ENCODE measurements around the gene MRS2. TPM values are rescaled to one million over a fixed set of nuclear protein-coding genes. Genes with fewer than 3 reads are reported as not detected.

Gene MRS2
- total and polyA plus RNA-seq, 2 donors (not counting 3 experiments of a cell fraction or from before 2014, with no cell fraction given): 12.1 to 21.1 TPM

DNA sequence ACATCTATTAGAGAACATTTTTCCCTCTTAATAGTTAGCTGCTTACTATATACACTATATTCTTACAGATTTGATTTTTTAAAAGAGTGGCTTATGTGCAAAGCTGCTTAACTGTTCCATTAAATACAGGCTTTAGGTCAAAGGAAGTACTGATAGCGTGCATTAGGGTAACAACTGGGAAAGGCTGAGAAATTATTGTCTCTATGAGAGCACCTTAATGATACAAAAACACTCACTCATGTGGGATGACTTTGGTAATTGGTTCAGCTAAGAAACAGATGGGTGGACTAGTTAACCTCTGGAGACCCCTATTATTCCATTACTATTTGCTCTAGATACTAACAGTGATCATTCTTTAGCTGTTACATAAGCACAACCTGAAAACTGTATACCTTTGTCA, 48.9 kb upstream of the MRS2 start:
- no peak overlapping the region for H3K27ac ChIP-seq (ENCODE audit: insufficient read depth, low read depth, low read length)
- no peaks in the 10 kb centered on the region for H3K36me3 ChIP-seq (ENCODE audit: control insufficient read depth in 2 of 2, extremely low read depth in 1 of 2, insufficient read depth in 2 of 2, low read length in 2 of 2)
- no peak overlapping the region for H2AFZ ChIP-seq (ENCODE audit: low read depth, low read length)
- no TSS peak for BruUV-seq (replicated peaks)
- no peak for DNase-seq (ENCODE audit: low read depth, low spot score)
- CTCF ChIA-PET: interaction anchor here (0.6 to 1.4 kb wide), 2 partner anchors 9 to 21 kb away, joined by 3 to 5 read pairs; no protein-coding TSS in a partner anchor
- H3K4me1 ChIP-seq (ENCODE audit: control insufficient read depth, extremely low read depth, insufficient read depth, low read length): no peaks in the 10 kb centered on the region
- POLR2A ChIA-PET: no interaction called here
- no peak overlapping the region for H3K4me3 ChIP-seq (replicated peaks in 1 of 3; ENCODE audit: insufficient read depth in 1 of 3, low read depth in 1 of 3, low read length in 3 of 3)
- no peaks in the 10 kb centered on the region for H4K20me1 ChIP-seq (replicated peaks; ENCODE audit: control insufficient read depth, extremely low read depth, insufficient read depth, low read length)
- H3K4me2 ChIP-seq (ENCODE audit: insufficient read depth, low read length): no peak overlapping the region
- H3K9me1 ChIP-seq (replicated peaks; ENCODE audit: control insufficient read depth, extremely low read depth, insufficient read depth, low read length): no peaks in the 10 kb centered on the region
- no peaks in the 10 kb centered on the region for H3K9me3 ChIP-seq (replicated peaks; ENCODE audit: control insufficient read depth, insufficient read depth, low read length)
- dilution Hi-C loops (cut with MboI; ENCODE audit: extremely low pct_ligation_motif_present, low sequenced_read_pairs) (no loop called here), intact Hi-C loops (cut with micrococcal nuclease) (no loop called here)
- no peak for FAIRE-seq
- TF ChIP-seq EZH2 (IDR thresholded peaks at IDR 0.05; ENCODE audit: borderline replicate concordance, low read depth, low read length, severe bottlenecking) (no peak), POLR2AphosphoS5 (IDR thresholded peaks at IDR 0.05; ENCODE audit: insufficient read depth, low read depth, low read length) (no peak), POLR2A (IDR thresholded peaks at IDR 0.05; ENCODE audit: low read depth, low read length) (no peak), JUN (IDR thresholded peaks at IDR 0.05; ENCODE audit: borderline replicate concordance, insufficient read depth, insufficient read length, low read depth) (no peak), CTCF (IDR thresholded peaks at IDR 0.05; ENCODE audit: extremely low read depth in 1 of 2, insufficient read depth in 1 of 2, low read depth in 1 of 2, low read length in 2 of 2) (no peak), FOS (IDR thresholded peaks at IDR 0.05; ENCODE audit: borderline replicate concordance, insufficient read depth, low read length) (no peak)
- no peak overlapping the region for H3K9ac ChIP-seq (replicated peaks; ENCODE audit: extremely low read depth, insufficient read depth, low read length)
- no peaks in the 10 kb centered on the region for H3K79me2 ChIP-seq (ENCODE audit: control insufficient read depth, insufficient read depth, low read length)
- peaks cover 11 to 25% of the 10 kb centered on the region in 2 experiments for H3K27me3 ChIP-seq (ENCODE audit: control insufficient read depth in 2 of 2, insufficient read depth in 2 of 2, low read length in 2 of 2)

- no peaks in the 10 kb centered on the region for H3K9me3 ChIP-seq (replicated peaks; ENCODE audit: control insufficient read depth, insufficient read depth, low read length)
- no peak for FAIRE-seq
- peaks cover 11 to 25% of the 10 kb centered on the region in 2 experiments for H3K27me3 ChIP-seq (ENCODE audit: control insufficient read depth in 2 of 2, insufficient read depth in 2 of 2, low read length in 2 of 2)
- ChIA-PET POLR2A (no interaction called here), CTCF (no interaction called here)
- no peak for DNase-seq (ENCODE audit: low read depth, low spot score)
- no peaks in the 10 kb centered on the region for H3K79me2 ChIP-seq (ENCODE audit: control insufficient read depth, insufficient read depth, low read length)
- TF ChIP-seq GATA2 (IDR thresholded peaks at IDR 0.05; ENCODE audit: insufficient read depth, insufficient read length, low read depth, low read length): no peak
- TF ChIP-seq MAX (IDR thresholded peaks at IDR 0.05; ENCODE audit: insufficient read depth, insufficient read length): no peak
- no peak for TF ChIP-seq CTCF (IDR thresholded peaks at IDR 0.05; ENCODE audit: extremely low read depth in 1 of 2, insufficient read depth in 1 of 2, low read depth in 1 of 2, low read length in 2 of 2)
- TF ChIP-seq MYC (IDR thresholded peaks at IDR 0.05; ENCODE audit: low read depth, low read length): no peak
- TF ChIP-seq POLR2A (IDR thresholded peaks at IDR 0.05; ENCODE audit: low read depth, low read length): no peak
- TF ChIP-seq POLR2AphosphoS5 (IDR thresholded peaks at IDR 0.05; ENCODE audit: insufficient read depth, low read depth, low read length): no peak
- no peak for TF ChIP-seq JUN (IDR thresholded peaks at IDR 0.05; ENCODE audit: borderline replicate concordance, insufficient read depth, insufficient read length, low read depth)
- TF ChIP-seq FOS (IDR thresholded peaks at IDR 0.05; ENCODE audit: borderline replicate concordance, insufficient read depth, low read length): no peak
- H3K9ac ChIP-seq (replicated peaks; ENCODE audit: extremely low read depth, insufficient read depth, low read length): no peak overlapping the region
- H4K20me1 ChIP-seq (replicated peaks; ENCODE audit: control insufficient read depth, extremely low read depth, insufficient read depth, low read length): no peaks in the 10 kb centered on the region
- no peaks in the 10 kb centered on the region for H3K9me1 ChIP-seq (replicated peaks; ENCODE audit: control insufficient read depth, extremely low read depth, insufficient read depth, low read length)
- H3K4me2 ChIP-seq (ENCODE audit: insufficient read depth, low read length): no peak overlapping the region
- H3K36me3 ChIP-seq (ENCODE audit: control insufficient read depth in 2 of 2, extremely low read depth in 1 of 2, insufficient read depth in 2 of 2, low read length in 2 of 2): no peaks in the 10 kb centered on the region
- dilution Hi-C loops (cut with MboI; ENCODE audit: extremely low pct_ligation_motif_present, low sequenced_read_pairs): no loop called here
- no peak overlapping the region for H3K27ac ChIP-seq (ENCODE audit: insufficient read depth, low read depth, low read length)
- H3K4me1 ChIP-seq (ENCODE audit: control insufficient read depth, extremely low read depth, insufficient read depth, low read length): peaks cover 2% of the 10 kb centered on the region
- BruUV-seq (replicated peaks): no TSS peak
- H3K4me3 ChIP-seq (replicated peaks in 1 of 3; ENCODE audit: insufficient read depth in 1 of 3, low read depth in 1 of 3, low read length in 3 of 3): no peak overlapping the region
- intact Hi-C loops (cut with micrococcal nuclease): no loop called here
- no peak overlapping the region for H2AFZ ChIP-seq (ENCODE audit: low read depth, low read length)
Measured at GRCh38 chr6:24355393-24355792, 47.3 kb upstream of the MRS2 start.
